HG03469 (cell line): Measurements from ENCODE around the gene CUL7.
"Not testable (repeated sequence)": the region's sequence is repeated elsewhere in the genome, so short reads cannot be mapped to it uniquely, and the experiment has no call there.

Experiments used
- ATAC-seq: cut with Tn5 transposase; IDR thresholded peaks from one replicate; pipeline ENCODE4 v1.9.1; 2021; ENCODE audit warnings: mild to moderate bottlenecking, moderate library complexity, moderate number of reproducible peaks; ENCODE audit not compliant: unreplicated experiment

Gene CUL7

GRCh38 chr6:43050981-43051380 is 2.7 kb downstream of the CUL7 start:
- ATAC-seq: no peak

- ATAC-seq: no peak
Measured at GRCh38 chr6:43047998-43048397, 5.7 kb downstream of the CUL7 start.

GRCh38 chr6:43045371-43045930 is 8.2 kb downstream of the CUL7 start:
- no peak for ATAC-seq

- ATAC-seq: no peak
Measured at GRCh38 chr6:43043310-43043709, 10.3 kb downstream of the CUL7 start.

GRCh38 chr6:43041475-43041874 is 12.2 kb downstream of the CUL7 start:
- ATAC-seq: not testable (repeated sequence)

- no peak for ATAC-seq
Measured at GRCh38 chr6:43040542-43041257, 13.0 kb downstream of the CUL7 start.

GRCh38 chr6:43038727-43039126 is 14.9 kb downstream of the CUL7 start:
- no peak for ATAC-seq

- no peak for ATAC-seq
Measured at GRCh38 chr6:43037706-43038105, 15.9 kb downstream of the CUL7 start.

- no peak for ATAC-seq
Measured at GRCh38 chr6:43037197-43037596, 16.5 kb downstream of the CUL7 start.

GRCh38 chr6:43036712-43037111 is 16.9 kb downstream of the CUL7 start:
- no peak for ATAC-seq

GRCh38 chr6:43035495-43036194 is 18.0 kb downstream of the CUL7 start:
- ATAC-seq: no peak

- no peak for ATAC-seq
Measured at GRCh38 chr6:43034190-43034525, 19.5 kb downstream of the CUL7 start.

GRCh38 chr6:43033496-43034189 is 20.0 kb downstream of the CUL7 start:
- no peak for ATAC-seq

- ATAC-seq: no peak
Measured at GRCh38 chr6:43032326-43032725, 21.3 kb downstream of the CUL7 start.

GRCh38 chr6:43029120-43029519 is 24.5 kb downstream of the CUL7 start:
- no peak for ATAC-seq

- ATAC-seq: no peak
Measured at GRCh38 chr6:43026365-43026764, 27.3 kb downstream of the CUL7 start.

- ATAC-seq: no peak
Measured at GRCh38 chr6:43024436-43024835, 29.2 kb downstream of the CUL7 start.

GRCh38 chr6:43021270-43022047 is 32.2 kb downstream of the CUL7 start, which contains the start of gene RRP36:
Gene RRP36, plus strand, starts transcription at chr6:43021623. Its CDS starts 32 bp downstream, at chr6:43021655.
- ATAC-seq: peak; percentile 51

GRCh38 chr6:43020847-43021246 is 32.8 kb downstream of the CUL7 start:
- ATAC-seq: no peak

- no peak for ATAC-seq
Measured at GRCh38 chr6:43020052-43020705, 33.5 kb downstream of the CUL7 start.
